RWPE2 (cell line): ENCODE data around the gene PHEX.

Experiments
- ATAC-seq: fragments of 200-7000 bp; cut with Tn5 transposase; 3 replicates; pipeline ENCODE4 v1.9.1; 2021; ENCODE audit warnings: low read depth
- DNase-seq: peaks from one replicate; pipeline ENCODE4 v3.0.0-alpha.2; 2020; ENCODE audit warnings: low spot score
- H3K27ac ChIP-seq: fragments of 450-650 bp; 2 replicates; pipeline ENCODE4 v1.5.1; 2017; ENCODE audit warnings: mild to moderate bottlenecking; ENCODE audit not compliant: poor library complexity, severe bottlenecking
- H3K27me3 ChIP-seq: fragments of 250-450 bp; sonication (Bioruptor Pico); 2 replicates; pipeline ENCODE4 v1.5.1; 2021; ENCODE audit warnings: mild to moderate bottlenecking, moderate library complexity; ENCODE audit not compliant: insufficient read depth, poor library complexity, severe bottlenecking
- H3K36me3 ChIP-seq: fragments of 250-450 bp; sonication (Bioruptor Pico); 2 replicates; pipeline ENCODE4 v1.5.1; 2020; ENCODE audit warnings: low read depth, mild to moderate bottlenecking, moderate library complexity
- H3K4me1 ChIP-seq: fragments of 250-450 bp; sonication (Bioruptor Pico); 2 replicates; pipeline ENCODE4 v1.5.1; 2021; ENCODE audit warnings: mild to moderate bottlenecking, moderate library complexity; ENCODE audit not compliant: insufficient read depth, poor library complexity, severe bottlenecking
- H3K4me3 ChIP-seq: fragments of 250-450 bp; sonication (Bioruptor Pico); 2 replicates; pipeline ENCODE4 v1.5.1; 2021; ENCODE audit warnings: mild to moderate bottlenecking, moderate library complexity; ENCODE audit not compliant: severe bottlenecking
- H3K9me3 ChIP-seq: fragments of 250-450 bp; sonication (Bioruptor Pico); 2 replicates; pipeline ENCODE4 v1.5.1; 2021; ENCODE audit warnings: mild to moderate bottlenecking, moderate library complexity; ENCODE audit not compliant: severe bottlenecking
- CTCF ChIP-seq: fragments of 450-650 bp; IDR thresholded peaks from one replicate; pipeline ENCODE4 v1.5.1; 2017; ENCODE audit warnings: mild to moderate bottlenecking, moderate library complexity; ENCODE audit not compliant: poor library complexity, severe bottlenecking

Gene PHEX

DNA sequence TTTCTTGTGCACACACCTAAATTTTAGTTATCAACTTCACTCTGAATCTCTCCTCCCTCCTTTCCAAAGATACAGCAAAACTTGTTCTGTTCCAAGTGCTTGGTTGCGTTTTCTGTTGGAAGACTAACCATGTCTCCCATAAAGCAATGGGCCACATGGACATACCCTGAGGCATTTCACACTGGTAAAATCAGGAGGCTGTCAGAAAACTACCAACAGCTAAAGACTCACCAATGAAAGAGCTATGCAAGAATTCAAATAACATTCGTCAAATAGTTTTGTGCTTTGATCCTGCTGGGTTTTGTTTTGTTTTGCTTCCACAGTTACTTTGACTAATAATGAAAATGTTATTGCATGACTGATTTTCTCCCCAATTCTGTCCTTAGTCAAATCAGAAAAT, 46.0 kb downstream of the PHEX start:
- H3K4me3 ChIP-seq = no peak overlapping the region
- H3K27me3 ChIP-seq = no peaks in the 10 kb centered on the region
- no peak for TF ChIP-seq CTCF
- H3K36me3 ChIP-seq = no peaks in the 10 kb centered on the region
- H3K4me1 ChIP-seq = no peaks in the 10 kb centered on the region
- H3K27ac ChIP-seq = no peak overlapping the region
- H3K9me3 ChIP-seq = no peaks in the 10 kb centered on the region
- ATAC-seq (no peak), DNase-seq (no peak)

GRCh38 chrX:22081475-22082092, 49.5 kb downstream of the PHEX start:
- Histone ChIP-seq H3K27me3 (no peaks in the 10 kb centered on the region), H3K4me3 (no peak overlapping the region), H3K36me3 (no peaks in the 10 kb centered on the region), H3K4me1 (no peaks in the 10 kb centered on the region), H3K27ac (no peak overlapping the region), H3K9me3 (no peaks in the 10 kb centered on the region)
- TF ChIP-seq CTCF = peak; percentile 42
- ATAC-seq (0 out of 3 replicates have a peak, but pooled peaks have one; percentile 29), DNase-seq (no peak)

DNA sequence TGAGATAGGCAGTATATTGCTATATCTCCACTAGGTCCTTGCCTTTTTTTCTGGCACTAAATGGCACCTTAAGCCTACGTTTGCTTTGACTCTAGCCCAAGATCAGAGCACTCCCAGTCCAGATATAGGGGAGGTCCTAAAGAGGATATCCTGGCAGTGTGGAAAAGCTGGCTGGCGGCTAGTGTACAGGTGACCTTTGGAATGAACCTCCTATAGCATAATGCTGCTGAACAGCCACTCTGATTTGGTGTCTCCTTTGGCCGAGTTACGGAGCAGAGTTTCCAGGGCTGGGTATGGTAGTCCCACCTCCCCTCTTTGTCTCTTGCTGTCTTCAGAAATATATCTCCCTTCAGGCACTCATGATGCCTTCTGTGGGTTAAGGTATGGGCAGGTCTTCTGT, 53.9 kb downstream of the PHEX start:
- ATAC-seq = no peak
- no peak for TF ChIP-seq CTCF

GRCh38 chrX:22087011-22087557, 55.0 kb downstream of the PHEX start:
- Histone ChIP-seq H3K4me3 (no peak overlapping the region), H3K27ac (peak overlapping the region; percentile 16), H3K9me3 (no peaks in the 10 kb centered on the region), H3K36me3 (no peaks in the 10 kb centered on the region), H3K27me3 (no peaks in the 10 kb centered on the region), H3K4me1 (no peaks in the 10 kb centered on the region)
- no peak for DNase-seq
- no peak for ATAC-seq
- no peak for TF ChIP-seq CTCF

More for the DNA sequence above, 53.9 kb downstream of the PHEX start:
- no peak for DNase-seq
- Histone ChIP-seq H3K4me1 (no peaks in the 10 kb centered on the region), H3K27me3 (no peaks in the 10 kb centered on the region), H3K9me3 (no peaks in the 10 kb centered on the region), H3K27ac (peak overlapping the region; percentile 16), H3K36me3 (no peaks in the 10 kb centered on the region), H3K4me3 (no peak overlapping the region)

DNA sequence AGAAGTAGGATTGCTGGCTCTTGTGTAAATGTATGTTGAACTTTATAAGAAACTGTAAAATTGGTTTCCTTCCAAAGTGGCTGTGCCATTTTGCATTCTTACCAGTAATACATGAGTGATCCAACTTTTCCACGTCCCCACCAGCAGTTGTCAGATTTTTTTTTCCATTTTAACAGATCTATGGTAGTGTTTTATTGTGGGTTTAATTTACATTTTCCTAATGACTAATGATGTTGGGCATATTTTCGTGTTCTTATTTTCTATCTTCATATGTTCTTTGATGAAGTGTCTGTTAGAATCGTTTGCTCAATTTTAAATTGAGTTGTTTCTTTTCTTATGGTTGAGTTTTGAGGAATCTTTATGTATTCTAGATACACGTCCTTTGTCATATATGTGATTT, 56.2 kb downstream of the PHEX start:
- DNase-seq (no peak), ATAC-seq (no peak)
- H3K27me3 ChIP-seq = no peaks in the 10 kb centered on the region
- no peak overlapping the region for H3K27ac ChIP-seq
- H3K4me1 ChIP-seq = no peaks in the 10 kb centered on the region
- no peaks in the 10 kb centered on the region for H3K9me3 ChIP-seq
- no peaks in the 10 kb centered on the region for H3K36me3 ChIP-seq
- no peak overlapping the region for H3K4me3 ChIP-seq
- TF ChIP-seq CTCF = no peak
